IPS-NIHi11 (cell line): ENCODE results near the gene GCDH.

Source experiments
- DNase-seq: peaks from one replicate; pipeline ENCODE4 v3.0.0; 2012; ENCODE audit warnings: mixed read lengths, low spot score

GCDH gene

DNA sequence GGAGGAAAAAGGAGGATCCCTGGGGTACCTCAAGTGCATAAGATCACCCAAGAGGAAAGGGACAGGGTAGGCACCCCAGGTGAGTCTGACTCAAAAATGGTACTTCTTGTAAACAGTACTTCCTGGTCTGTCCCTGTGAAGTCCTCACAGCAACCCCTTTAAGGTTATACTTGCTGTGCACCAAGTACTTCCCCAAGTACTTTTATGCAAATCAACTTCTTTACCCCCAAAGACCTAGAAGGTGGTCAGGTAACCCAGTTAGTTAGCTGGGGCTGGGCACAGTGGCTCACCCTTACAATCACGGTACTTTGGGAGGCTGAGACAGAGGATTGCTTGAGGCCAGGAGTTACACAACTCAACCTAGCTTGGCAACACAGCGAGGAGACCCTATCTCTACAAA lies 49.9 kb downstream of the GCDH start:
- no peak for DNase-seq

DNA sequence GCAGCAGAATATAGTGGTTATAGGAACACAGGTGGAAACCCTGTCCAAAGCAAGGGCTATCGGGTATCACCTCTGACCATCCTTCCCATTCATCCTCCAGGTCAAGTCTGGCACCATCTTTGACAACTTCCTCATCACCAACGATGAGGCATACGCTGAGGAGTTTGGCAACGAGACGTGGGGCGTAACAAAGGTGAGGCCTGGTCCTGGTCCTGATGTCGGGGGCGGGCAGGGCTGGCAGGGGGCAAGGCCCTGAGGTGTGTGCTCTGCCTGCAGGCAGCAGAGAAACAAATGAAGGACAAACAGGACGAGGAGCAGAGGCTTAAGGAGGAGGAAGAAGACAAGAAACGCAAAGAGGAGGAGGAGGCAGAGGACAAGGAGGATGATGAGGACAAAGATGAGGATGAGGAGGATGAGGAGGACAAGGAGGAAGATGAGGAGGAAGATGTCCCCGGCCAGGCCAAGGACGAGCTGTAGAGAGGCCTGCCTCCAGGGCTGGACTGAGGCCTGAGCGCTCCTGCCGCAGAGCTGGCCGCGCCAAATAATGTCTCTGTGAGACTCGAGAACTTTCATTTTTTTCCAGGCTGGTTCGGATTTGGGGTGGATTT lies 52.6 kb downstream of the GCDH start:
- no peak for DNase-seq

DNA sequence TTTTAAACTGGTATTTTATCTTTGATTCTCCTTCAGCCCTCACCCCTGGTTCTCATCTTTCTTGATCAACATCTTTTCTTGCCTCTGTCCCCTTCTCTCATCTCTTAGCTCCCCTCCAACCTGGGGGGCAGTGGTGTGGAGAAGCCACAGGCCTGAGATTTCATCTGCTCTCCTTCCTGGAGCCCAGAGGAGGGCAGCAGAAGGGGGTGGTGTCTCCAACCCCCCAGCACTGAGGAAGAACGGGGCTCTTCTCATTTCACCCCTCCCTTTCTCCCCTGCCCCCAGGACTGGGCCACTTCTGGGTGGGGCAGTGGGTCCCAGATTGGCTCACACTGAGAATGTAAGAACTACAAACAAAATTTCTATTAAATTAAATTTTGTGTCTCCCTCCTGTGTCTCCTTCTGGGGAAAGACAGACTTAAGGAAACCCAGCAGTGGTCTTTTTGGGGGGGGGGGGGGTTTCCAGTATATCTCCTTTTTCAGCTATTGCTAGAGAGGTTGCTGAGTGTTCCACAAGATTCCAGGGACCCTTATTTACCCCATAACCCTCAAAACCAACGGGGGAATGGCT lies 53.2 kb downstream of the GCDH start:
- DNase-seq, result no peak

DNA sequence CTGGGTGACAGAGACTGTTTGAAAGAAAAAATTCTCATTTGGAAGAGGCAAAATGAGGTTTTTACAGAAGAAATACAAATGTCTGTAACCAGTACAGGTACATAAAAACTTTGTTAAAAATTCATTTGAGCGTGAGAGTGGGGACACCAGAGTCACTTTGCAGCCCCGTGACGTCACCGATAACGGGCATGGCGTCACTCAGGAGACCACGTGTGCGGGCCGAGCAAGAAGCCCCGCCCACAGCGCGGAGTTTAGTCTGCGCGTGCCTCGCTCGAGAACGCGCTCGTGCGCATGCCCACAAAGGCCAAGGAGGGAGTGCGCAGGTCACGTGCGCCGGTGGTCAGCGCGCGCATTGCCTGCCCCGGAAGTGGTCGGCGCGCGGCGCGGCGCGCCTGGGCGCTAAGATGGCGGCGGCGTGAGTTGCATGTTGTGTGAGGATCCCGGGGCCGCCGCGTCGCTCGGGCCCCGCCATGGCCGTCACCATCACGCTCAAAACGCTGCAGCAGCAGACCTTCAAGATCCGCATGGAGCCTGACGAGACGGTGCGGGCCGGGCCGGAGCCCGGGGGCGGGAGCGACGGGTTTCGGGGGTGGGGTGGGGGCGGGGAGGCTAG lies 54.6 kb downstream of the GCDH start, which contains the start of gene RAD23A:
Gene RAD23A, plus strand, starts transcription at position 384 of the 613 bp plus-strand sequence. Its CDS starts 87 bp downstream, at position 471.
- DNase-seq, result peak; percentile 94

DNA sequence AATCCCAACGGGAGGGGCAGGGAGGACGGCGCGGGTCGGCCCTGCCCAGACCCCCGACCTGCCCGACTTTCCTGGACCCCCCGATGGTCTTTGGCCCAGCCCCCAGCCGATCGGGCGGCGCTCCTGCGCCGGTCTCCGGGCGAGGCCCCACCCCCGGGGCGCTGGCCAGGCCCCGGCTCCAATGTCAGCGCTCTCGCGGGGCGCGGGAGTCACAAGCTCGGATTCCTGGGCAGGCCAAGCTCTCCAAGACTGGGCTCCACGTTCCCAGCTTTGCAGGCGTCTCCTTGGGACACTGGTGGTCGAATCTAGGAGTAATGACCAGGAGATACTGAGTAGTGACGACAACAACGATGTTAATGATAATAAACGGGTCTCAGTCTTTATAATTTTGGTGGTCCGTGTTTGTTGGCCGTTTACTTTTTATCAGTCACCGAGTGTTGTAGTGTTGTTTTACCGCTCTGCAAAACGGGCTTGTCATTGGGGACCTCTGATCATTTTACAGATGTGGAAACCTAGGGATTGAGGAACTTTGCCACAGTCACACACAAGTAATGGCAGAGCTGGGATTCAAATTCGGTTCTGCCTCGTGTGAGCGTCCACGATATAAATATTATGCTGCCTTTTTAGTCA lies 55.2 kb downstream of the GCDH start:
- DNase-seq, result peak; percentile 93

DNA sequence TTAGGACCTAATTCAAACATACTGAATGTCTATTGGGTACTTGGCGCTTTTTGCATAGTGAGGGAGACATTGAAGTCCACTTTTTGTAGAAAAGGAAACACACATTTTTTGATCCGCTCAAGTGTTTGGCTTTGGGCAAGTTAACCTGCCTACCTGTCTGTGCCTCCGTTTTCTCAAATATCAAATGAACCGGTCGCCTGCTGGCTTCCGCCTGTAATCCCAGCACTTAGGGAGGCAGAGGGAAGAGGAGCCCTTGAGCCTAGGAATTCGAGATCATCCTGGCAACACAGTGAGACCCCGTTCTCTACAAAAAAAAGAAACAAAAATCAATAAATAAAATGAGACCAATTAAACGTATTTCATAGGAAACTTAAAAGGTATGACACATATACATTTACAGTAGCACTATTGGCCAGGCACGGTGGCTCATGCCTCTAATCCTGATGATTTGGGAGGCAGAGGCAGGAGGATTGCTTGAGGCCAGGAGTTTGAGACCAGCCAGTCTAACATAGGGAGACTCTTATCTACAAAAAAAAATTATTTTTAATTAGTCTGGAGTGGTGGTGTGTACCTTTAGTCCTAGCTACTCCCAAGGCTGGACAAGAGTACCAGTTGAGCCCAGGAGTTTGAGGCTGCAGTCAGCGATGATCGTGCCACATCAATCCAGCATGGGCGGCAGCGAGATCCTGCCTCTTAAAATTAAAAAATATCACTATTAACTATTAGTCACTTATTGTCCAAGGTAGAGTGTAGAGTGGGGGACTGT lies 56.0 kb downstream of the GCDH start:
- DNase-seq, result no peak

DNA sequence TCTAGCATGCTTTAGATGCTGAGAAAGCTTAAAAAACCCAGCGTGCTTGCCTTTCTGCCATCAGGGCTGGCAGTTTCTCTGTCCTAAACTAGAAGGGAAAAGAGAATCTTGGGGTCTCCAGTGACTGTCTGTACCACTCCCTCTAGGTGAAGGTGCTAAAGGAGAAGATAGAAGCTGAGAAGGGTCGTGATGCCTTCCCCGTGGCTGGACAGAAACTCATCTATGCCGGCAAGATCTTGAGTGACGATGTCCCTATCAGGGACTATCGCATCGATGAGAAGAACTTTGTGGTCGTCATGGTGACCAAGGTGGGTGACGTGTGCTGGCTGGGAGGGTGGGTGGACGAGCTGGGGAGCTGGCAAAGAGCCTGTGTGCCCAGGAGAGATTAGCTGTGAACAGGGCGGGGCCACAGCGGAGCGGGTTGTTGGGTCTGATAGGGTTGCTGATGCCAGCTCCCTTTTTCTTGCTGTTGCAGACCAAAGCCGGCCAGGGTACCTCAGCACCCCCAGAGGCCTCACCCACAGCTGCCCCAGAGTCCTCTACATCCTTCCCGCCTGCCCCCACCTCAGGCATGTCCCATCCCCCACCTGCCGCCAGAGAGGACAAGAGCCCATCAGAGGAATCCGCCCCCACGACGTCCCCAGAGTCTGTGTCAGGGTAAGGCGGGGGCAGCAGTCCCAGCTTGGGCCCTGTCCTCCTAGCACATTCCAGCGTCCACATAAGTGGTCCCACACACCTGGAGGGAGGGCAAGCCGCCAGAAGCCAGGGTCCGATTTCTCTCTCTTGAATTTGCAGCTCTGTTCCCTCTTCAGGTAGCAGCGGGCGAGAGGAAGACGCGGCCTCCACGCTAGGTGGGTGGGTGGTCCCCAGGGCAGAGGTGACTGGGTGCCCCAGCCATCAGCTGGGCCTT lies 57.0 kb downstream of the GCDH start:
- no peak for DNase-seq

DNA sequence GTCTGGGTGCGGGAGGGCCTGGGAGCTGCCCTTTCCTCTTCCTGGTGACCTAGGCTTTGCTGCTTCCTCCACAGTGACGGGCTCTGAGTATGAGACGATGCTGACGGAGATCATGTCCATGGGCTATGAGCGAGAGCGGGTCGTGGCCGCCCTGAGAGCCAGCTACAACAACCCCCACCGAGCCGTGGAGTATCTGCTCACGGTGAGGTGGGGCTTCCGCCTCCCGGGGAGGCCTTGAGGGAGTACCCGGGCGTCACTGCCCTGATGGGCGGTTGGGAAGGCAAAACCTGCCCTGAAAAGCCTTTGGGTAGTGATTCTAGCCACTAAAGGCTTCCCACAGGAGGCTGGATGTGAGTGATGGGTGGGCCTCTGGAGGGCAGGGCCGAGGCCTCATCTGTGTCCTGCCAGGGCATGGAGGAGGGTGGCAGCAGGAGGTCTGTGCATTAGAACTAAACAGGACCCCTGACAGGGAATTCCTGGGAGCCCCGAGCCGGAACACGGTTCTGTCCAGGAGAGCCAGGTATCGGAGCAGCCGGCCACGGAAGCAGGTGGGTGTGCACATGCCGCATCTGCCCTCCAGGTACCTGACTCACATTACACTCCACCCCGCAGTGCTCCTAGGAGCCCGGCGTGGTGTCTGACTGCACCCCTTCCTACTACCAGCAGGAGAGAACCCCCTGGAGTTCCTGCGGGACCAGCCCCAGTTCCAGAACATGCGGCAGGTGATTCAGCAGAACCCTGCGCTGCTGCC lies 57.8 kb downstream of the GCDH start:
- no peak for DNase-seq
